GM18517 (cell line): ENCODE data around the gene RALGPS2.
A peak's percentile ranks its signal among the peaks of the same experiment; 100 is the strongest.
"Not testable (repeated sequence)": the region's sequence is repeated elsewhere in the genome, so short reads cannot be mapped to it uniquely, and the experiment has no call there.

Source experiments
- ATAC-seq: cut with Tn5 transposase; IDR thresholded peaks from one replicate; pipeline ENCODE4 v1.9.1; 2021; ENCODE audit warnings: mild to moderate bottlenecking, moderate library complexity; ENCODE audit not compliant: unreplicated experiment

Gene RALGPS2

DNA sequence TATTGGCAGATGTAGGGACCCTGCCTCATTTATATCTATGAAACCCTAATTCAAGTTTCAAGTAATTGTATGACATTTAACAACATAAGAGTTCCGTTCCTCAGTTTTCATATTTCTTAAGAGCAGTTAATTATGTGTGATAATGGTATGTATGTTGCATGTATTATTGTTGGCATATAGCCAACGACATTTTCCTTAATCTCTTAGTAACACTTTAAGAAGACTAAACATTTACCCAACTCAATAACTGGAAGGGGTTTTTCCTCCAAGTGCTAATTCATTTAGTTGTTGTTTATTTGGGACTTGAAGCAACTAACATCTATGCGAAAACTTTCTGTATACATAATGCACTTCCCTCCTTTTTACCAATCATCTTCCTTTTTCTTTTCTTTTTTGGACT is 1.5 kb upstream of the RALGPS2 start:
- no peak for ATAC-seq

DNA sequence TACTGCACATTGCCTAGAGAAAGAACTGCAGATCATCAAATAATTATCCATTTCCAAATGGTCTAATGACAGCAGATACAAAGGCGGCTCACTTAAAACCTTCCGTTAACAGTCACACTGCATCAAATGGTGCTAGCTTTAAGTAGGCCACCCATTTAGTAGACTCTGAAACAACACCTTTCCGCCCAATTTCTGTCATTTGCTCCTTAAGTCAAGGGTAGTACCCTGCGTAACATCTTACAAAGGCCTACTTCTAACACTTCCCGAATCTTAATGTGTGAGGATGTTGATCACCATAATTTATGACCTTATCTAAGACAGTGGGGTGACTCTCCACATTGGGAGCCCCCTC is 692 bp upstream of the RALGPS2 start:
- no peak for ATAC-seq

DNA sequence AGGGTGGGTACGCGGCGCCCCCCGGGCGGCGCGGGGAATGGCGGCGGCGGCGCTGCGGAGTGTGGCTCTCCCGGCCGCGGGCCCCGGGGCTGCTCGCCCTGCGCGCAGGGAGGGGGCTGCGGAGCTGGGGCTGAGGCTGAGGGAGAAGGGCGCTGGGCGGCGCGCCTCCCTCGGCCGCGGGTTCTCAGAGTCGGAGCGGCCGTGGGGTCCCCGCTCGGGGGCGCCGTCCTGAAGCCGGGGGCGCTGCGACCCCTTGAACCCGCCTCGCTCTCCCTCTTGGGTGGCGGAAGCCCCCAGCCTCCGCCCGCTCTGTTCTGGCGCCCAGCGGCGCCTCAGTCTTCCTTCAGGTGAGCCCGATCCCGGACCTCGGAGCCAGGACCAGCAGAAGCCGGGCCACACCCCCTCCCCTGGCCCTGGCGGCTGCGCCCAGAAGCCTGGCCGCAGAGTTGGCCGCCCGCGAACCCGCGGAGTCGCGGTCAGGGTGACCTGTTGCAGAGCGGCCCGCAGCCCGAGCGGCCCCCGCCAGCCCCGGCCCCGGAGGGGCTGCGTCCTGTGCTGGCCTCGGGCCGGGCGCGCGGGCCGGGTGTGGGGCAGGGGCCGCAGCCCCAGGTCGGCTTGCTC is 532 bp downstream of the RALGPS2 start:
- peak; percentile 37 for ATAC-seq

DNA sequence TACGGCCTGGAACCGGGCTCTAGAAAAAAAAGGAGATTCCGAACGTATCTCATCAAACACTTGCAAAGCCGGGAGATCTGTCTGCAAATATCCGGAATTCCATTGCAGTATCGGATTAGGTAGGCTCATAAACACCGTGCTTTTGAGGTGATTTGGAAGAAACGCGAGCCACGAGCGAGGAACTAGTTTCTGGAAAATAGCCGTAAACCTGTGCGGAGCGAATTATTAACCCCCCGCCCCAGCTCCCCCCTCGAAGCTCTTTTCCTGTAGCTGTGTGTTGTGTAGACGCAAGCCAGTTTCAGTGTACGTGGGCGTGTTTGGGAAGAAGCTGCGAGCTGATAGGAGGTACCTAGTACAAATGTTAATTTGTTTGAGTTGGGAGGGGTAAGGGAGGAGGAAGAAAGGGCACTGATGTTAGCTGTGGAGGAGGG is 1.1 kb downstream of the RALGPS2 start:
- peak; percentile 75 for ATAC-seq

DNA sequence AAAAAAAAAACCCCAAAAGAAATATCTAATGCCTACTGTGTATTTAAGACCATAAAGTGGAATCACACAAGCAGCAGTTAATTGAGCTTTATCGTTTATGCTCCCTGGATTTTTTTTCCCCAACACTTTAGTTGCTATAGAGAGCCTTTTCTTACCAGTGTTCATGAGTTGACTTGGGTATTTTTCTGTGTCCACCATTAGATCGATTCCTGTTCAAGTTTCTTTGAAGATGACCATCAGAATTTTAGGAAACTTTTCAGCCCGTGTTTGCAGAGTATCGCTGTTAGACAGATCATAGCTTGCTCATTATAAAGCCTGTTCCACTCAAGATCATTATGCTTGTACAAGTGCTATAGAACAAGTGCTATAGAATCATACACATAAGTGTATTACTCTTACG is 1.5 kb downstream of the RALGPS2 start:
- ATAC-seq, result peak; percentile 3

DNA sequence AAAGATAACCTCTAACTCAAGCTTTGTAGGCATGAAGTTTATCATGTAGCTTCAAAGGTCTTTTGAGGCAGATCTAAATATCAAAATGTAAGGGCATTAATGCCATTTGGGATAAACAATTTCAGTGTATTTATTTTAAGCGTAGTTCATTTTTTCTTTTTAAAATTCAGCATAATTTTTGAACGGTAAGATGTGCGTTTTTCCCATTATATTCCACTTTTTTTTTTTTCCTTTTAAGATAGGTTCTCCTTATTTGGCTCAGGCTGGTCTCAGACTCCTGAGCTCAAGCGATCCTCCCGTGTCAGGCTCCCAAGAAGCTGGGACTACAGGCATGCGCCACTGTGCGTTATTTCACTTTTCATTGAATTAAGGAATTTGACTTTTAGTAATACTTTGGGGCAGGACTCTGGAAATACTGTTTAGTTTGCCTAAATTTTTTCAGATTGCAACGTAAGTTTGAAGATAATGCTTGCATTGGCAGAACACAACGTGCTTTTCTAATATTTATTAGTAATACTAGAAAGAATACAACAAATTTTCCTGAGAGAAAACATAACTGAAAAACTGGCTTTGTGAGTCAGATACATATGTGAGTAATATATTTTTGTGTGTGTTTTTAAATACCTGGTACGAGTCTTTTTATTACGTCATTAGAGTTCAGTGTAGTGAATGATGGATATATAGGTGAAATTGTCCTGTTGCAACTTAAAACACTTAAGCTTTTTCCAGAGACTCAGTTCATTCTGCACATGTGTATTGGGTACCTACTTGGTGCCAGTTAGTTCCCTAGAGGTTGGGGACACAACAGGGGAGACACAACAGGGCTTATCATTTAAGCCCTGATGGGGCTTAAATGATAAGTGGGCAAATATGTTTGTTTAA is 2.2 kb downstream of the RALGPS2 start:
- ATAC-seq, result no peak

DNA sequence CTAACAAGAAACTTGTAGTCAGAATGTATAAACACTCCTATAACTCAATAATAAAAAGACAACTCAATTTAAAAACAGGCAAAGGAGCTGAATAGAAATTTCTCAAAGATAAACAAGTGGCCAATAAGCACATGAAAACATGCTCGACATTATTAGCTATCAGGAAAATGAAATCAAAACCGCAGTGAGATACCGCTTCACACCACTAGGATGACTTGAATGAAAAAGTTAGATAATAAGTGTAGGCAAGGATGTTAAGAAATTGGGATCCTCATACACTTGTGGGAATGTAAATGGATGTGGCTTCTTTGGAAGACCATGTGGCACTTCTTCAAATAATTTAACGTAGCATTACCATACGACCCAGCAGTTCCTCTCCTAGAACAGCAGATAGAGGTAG is 8.9 kb downstream of the RALGPS2 start:
- ATAC-seq, result no peak

DNA sequence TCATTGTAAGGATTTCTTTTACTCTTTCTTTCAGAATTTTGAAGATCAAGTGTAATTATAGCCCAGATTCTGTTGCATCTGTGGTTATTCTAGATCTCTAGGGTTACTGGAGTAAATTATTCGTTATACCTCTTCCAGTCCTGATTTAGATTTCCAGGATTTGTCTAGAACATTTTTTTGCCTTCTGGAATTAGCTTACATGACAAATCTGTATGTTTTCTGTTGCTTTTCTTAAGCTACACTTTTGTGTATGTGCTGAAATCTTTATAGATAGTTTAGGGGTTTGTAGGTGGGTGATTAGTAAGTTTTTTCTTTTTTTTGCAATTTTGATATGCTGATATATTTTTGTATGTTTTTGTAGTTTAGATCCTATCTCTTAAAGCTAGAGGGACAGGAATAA is 13.7 kb downstream of the RALGPS2 start:
- no peak for ATAC-seq

DNA sequence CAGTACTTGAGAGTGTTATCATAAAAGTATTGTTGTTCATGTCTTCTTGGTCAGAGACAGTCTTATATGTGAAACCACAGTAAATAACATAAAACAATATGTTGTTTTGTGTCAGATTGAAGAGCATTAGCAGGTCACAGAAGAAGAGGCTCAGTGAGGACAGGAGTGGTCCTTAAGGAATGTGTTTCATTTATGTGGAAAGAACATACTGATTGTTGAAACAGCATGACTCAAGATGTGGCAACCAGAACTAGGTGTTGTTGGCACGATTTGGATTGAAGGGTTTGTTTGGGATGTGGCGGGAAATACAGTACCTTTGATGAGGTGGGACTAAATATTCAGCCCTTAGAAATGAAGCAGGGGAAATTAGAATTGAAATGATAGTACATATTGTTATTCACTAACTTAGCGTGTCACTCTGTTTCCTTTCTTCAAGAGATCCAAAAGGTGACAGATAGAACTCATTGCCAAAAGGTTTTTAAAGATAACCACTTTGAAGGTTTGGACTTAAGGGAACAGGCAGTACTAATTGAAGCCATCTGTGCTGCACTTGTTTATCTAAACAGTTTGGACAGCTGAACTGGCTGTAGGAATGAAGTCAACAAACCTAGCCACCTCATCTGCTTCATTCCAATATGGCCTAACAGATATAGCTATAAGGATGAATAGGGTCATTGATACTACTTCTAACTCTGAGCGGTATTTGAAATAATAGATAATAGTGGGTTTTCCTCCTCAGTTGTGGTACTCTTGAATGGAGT is 14.4 kb downstream of the RALGPS2 start:
- ATAC-seq, result no peak

DNA sequence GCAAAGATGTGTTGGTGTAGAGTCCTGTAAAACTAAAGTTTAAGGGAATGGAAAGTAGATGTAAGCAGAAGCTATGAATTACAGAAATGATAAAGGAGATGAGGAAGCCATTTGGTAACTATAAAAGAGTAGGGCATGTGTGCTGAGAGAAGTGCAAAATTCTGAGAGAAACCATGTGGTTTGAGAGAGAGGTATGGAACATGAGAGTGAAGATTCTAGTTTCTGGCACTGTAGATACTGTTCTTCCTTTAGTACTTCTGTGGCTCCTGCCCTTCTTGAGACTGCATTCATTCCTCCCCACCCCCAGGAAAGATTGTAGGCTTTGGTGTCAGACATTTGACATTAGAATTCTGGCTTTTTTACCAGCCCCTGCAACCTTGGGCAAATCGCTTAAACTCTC is 15.4 kb downstream of the RALGPS2 start:
- ATAC-seq, result no peak

DNA sequence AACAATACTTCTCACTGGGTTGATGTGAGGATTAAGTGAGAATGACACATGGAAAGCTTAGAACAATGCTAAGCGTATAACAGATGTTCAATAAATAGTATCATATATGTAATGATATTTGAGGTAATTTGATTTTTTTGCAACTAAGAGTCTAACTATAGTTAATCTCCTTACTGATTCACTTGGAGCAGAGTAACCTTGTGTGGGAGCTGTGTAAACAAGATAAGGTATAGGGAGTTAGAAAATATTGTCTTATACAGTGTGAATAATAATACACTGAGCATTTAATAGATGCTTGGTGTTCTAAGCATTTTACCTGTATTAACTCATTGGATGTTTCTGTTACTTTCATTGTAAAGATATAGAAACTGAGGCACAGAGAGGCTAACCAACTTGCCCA is 15.9 kb downstream of the RALGPS2 start:
- ATAC-seq, result no peak

DNA sequence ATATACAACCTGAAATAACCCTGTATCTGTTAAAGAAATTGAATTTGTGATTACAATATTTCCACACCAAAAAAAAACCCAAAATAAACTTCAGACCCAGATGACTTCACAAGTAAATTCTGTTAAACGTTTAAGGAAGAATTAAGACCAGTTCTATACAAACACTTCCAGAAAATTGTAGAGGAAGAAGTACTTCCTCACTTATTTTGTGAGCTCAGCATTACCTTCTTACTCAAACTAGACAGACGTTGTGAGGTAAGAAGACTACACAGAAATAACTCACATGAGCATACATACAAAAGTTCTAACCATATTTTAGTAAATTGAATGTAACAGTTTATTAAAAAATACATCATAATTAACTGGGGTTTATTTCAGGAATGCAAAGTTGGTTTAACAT is 18.8 kb downstream of the RALGPS2 start:
- ATAC-seq, result no peak

DNA sequence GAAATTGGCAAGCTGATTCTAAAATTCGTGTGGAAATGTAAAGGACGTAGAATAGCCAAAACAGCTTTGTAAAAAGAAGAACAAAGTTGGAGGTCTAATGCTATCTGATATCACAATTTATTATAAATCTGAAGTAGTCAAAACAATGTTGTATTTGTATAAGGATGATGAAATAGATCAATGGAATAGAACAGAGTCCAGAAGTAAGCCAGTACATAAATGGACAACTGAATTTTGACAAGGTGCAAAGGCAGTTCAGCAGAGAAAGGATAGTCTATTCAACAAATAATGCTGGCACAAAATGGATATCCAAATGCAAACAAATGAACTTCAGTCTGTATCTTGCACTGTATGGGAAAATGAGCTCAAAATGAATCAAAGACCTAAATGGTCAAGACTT is 20.2 kb downstream of the RALGPS2 start:
- ATAC-seq, result no peak

DNA sequence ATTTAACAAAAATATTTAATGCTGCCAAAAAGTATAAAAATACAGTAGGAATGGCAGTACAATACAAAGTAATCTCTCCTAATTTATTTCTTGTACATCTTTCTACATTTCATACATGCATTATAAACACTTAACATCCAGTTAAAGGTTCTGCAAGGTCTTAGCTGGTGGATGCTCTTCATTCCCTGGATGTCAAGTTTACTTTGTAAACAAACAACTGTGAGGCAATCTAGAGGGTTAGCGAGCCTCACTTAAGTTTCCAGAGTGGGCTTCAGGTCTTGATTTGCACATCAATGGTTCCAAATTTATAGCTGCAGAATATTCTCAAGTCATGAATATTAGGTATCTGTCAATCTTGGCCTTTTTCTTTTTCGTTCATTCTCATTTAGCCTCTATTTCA is 21.3 kb downstream of the RALGPS2 start:
- no peak for ATAC-seq

DNA sequence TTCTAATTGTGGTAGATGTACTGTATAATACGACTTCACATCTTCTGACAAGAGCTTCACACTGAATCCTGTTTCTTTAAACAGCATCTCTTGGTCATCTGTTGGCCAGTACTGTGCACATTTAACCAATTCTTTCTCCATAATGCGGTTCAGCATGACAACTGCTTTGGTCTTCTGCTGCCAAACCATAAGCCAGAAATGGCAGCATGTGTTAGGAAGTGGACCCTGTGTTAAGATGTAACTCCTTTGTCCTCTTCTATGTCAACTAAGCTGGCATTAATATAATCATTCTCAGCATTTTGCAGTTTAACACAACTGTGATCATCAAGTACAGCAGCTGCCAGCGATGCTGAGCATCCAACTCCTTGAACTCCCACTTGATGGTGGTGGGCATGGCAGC is 22.3 kb downstream of the RALGPS2 start:
- ATAC-seq, result not testable (repeated sequence)

DNA sequence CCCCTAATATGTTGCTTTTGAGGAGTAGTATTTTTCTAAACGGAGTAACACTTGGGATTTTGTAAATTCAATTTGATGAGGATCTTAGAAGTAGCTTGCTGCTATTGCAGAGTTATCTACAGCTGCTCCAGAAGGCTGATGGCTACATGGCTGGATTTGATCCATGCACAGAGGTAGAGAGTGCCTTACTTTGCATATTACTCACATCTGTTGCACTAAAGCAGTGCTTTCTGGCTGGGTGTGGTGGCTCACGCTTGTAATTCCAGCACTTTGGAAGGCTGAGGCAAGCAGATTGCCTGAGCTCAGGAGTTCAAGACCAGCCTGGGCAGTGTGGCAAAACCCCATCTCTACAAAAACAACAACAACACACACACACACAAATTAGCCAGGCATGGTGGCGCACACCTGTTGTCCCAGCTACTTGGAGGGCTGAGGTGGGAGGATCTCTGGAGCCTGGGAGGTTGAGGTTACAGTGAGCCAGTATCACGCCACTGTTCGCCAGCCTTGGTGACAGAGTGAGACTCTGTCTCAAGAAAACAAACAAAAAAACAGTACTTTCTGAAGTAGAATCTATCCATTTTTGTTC is 24.6 kb downstream of the RALGPS2 start:
- ATAC-seq, result no peak

DNA sequence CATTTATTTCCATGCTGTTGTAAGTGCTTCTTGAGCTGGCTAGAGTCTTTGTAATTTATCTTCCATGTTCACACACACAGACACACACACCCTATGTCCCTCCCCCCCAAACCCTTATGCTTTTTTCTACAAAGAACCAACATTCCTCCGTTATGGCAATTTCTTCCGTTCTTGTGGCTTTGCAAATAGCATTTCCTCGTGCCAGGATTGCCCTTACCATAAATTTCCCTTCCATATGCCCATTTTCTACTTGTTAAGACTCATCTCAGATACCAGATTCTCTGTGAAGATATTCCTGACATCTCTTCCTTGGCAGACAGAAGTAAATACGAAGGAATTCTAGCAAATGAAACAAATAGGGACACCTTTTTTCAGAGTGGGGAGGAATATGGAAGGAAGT is 26.0 kb downstream of the RALGPS2 start:
- ATAC-seq, result no peak

DNA sequence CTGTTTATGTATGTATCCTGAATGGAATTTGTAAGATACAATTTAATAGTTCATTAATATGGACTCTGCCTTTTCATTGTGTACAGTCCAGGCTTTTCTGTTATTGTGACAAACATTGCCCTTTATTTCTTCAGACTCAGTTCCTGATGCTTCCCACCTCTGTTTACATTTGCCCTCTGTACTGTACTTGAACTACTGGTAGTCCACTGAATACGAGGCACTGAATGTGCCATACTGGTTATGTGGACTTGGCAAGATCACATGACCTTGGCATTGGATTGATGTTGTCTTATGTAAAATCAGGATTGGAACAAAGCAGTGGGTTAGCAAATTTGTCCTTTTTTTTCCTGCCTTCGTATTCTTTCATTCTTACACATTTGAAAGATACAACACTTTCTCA is 27.8 kb downstream of the RALGPS2 start:
- ATAC-seq, result no peak

DNA sequence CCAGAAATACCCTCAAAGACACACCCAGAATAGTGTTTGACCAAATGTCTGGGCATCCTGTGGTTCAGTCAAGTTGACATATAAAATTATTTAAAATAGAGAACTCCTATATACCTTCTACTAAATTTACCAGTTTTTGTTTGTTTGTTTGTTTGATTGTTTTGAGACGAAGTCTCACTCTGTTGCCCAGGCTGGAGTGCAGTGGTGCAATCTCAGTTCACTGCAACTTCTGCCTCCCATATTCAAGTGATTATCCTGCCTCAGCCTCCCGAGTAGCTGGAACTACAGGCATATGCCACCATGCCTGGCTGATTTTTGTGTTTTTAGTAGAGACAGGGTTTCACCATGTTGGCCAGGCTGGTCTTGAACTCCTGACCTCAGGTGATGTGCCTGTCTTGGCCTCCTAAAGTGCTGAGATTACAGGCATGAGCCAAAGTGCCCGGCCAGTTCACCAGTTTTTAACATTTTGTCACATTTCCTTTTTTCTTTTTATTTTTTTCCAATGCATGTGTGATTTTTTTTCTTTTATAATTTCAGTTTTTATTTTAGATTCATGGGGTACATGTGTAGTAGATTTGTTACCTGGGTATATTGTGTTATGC is 29.7 kb downstream of the RALGPS2 start:
- not testable (repeated sequence) for ATAC-seq

DNA sequence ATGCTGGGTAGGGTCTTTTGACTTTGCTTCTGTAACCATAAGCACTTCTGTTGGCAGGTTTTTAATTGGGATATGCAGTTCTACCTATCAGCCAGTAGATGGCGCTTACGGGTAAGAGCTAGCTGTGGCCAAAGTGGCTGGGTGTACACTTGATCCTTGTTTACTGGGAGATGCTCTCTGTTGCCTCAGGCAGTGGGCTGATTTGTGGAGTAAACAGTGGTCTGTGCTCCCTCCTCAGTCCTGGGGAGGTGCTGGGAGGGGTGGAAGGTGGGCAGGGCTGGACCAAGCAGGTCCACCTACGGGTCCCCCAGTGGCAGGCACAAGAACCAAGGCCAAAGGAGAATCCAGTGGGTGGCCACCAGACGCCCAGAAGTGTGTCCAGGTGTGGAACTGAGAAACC is 43.4 kb downstream of the RALGPS2 start:
- ATAC-seq, result no peak

DNA sequence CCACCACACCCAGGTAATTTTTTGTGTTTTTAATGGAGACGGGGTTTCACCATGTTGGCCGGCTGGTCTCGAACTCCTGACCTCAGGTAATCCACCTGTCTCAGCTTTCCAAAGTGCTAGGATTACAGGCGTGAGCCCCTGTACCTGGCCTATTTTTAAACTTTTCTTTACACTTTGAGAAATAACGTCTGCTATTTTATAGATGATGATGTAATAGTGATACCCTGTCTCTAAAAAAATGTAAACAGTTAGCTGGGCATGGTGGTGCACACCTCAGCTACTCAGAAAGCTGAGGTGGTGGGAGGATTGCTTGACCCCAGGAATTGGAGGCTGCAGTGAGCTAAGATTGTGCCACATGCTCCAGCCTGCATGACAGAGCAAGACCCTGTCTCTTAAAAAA is 47.9 kb downstream of the RALGPS2 start:
- ATAC-seq, result no peak
